HepG2 (cell line): ENCODE data around the gene RTP4. TPM values are rescaled to one million over a fixed set of nuclear protein-coding genes. Genes with fewer than 3 reads are reported as not detected.
A peak's percentile ranks its signal among the peaks of the same experiment; 100 is the strongest.

Experiments used
- ARNTL ChIP-seq: sonication (generic); formaldehyde crosslinking; IDR thresholded peaks from 2 replicates; pipeline ENCODE4 v1.4.0; 2020; ENCODE audit warnings: mild to moderate bottlenecking, missing genetic modification reagents
- CBFB ChIP-seq: sonication (generic); formaldehyde crosslinking; IDR thresholded peaks from 2 replicates; pipeline ENCODE4 v1.4.0; 2020; ENCODE audit warnings: missing genetic modification reagents
- EP300 ChIP-seq, 3 experiments: sonication (generic) in 1 of 3; formaldehyde crosslinking in 1 of 3; IDR thresholded peaks; 2 replicates each; pipeline versions ENCODE4 v1.5.1 to v1.6.1; 2011 to 2020; ENCODE audit warnings: low read depth in 2 of 3, low read length in 2 of 3, borderline replicate concordance in 1 of 3, improper control_type of control experiment in 1 of 3, mild to moderate bottlenecking in 1 of 3, missing genetic modification reagents in 1 of 3, moderate library complexity in 1 of 3
- NONO ChIP-seq, 2 experiments: fragments of 450-650 bp in 1 of 2; sonication (generic) in 1 of 2; formaldehyde crosslinking in 1 of 2; IDR thresholded peaks in 1 of 2; conservative IDR thresholded peaks in 1 of 2; 2 replicates each; pipeline versions ENCODE4 v1.6.1 to v1.8.0; 2017 to 2022; ENCODE audit warnings: mild to moderate bottlenecking in 1 of 2, missing genetic modification reagents in 1 of 2, moderate library complexity in 1 of 2
- RAD51 ChIP-seq: fragments of 450-650 bp; IDR thresholded peaks from 2 replicates; pipeline ENCODE4 v1.6.1; 2016; ENCODE audit warnings: borderline replicate concordance
- ZNF687 ChIP-seq: sonication (generic); formaldehyde crosslinking; IDR thresholded peaks from 2 replicates; pipeline ENCODE4 v1.5.1; 2020; ENCODE audit warnings: mild to moderate bottlenecking, missing genetic modification reagents, moderate library complexity
- polyA plus RNA-seq, 8 experiments: library from polyadenylated mRNA; depleted of rRNA in 3 of 8; stranded (reverse) in 7 of 8; unstranded in 1 of 8; fragments of >200 nt; fragmentation: Illumina TruSeq in 4 of 8; extraction: Trizol in 4 of 8; gene quantifications; 2 replicates each; pipeline versions ENCODE4 v1.2.1 to v1.2.3, GENCODE V29; 2011 to 2016; ENCODE audit warnings: low read depth in 4 of 8, missing spikeins in 1 of 8, mixed read lengths in 1 of 8; ENCODE audit not compliant: insufficient read depth in 1 of 8
- total RNA-seq, 5 experiments: library from RNA; depleted of rRNA; stranded (reverse); fragments of >200 nt; fragmentation: Illumina TruSeq; extraction: Trizol; gene quantifications; 2 replicates each; pipeline ENCODE4 v1.2.3, GENCODE V29; 2016; ENCODE audit warnings: low read depth in 1 of 5
- TF ChIP-seq, protein P1 (sequence below): sonication (generic); formaldehyde crosslinking; IDR thresholded peaks from 2 replicates; pipeline ENCODE4 v1.4.0; 2020; ENCODE audit warnings: missing genetic modification reagents, borderline replicate concordance
- TF ChIP-seq, protein P2 (sequence below): sonication (generic); formaldehyde crosslinking; IDR thresholded peaks from 2 replicates; pipeline ENCODE4 v1.8.0; 2022; ENCODE audit warnings: mild to moderate bottlenecking, missing genetic modification reagents, moderate library complexity

RTP4 gene
- total and polyA plus RNA-seq, 2 of the 13 experiments (the other 11 are each of a cell fraction or from before 2014, with no cell fraction given): 0.11 to 0.62 TPM

DNA sequence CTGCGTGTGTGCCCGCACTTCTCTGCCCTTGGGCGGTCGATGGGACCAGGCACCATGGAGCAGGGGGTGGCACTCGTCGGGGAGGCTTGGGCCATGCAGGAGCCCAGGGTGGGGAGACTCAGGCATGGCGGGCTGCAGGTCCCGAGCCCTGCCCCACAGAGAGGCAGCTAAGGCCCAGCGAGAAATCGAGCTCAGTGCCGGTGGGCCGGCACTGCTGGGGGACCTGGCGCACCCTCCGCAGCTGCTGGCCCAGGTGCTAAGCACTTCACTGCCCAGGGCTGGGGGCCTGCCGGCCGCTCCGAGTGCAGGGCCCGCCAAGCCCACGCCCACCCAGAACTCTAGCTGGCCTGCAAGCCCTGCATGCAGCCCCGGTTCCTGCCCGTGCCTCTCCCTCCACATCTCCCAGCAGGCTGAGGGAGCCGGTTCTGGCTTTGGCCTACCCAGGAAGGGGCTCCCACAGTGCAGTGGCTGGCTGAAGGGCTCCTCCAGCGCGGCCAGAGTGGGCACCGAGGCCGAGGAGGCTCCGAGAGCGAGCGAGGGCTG, 553 bp upstream of the RTP4 start (continued):
- TF ChIP-seq, protein P1, sequence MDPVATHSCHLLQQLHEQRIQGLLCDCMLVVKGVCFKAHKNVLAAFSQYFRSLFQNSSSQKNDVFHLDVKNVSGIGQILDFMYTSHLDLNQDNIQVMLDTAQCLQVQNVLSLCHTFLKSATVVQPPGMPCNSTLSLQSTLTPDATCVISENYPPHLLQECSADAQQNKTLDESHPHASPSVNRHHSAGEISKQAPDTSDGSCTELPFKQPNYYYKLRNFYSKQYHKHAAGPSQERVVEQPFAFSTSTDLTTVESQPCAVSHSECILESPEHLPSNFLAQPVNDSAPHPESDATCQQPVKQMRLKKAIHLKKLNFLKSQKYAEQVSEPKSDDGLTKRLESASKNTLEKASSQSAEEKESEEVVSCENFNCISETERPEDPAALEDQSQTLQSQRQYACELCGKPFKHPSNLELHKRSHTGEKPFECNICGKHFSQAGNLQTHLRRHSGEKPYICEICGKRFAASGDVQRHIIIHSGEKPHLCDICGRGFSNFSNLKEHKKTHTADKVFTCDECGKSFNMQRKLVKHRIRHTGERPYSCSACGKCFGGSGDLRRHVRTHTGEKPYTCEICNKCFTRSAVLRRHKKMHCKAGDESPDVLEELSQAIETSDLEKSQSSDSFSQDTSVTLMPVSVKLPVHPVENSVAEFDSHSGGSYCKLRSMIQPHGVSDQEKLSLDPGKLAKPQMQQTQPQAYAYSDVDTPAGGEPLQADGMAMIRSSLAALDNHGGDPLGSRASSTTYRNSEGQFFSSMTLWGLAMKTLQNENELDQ (CRISPR knock-in tag): no peak
- TF ChIP-seq ZNF687 (CRISPR knock-in tag) (peak; percentile 22; the same call in 1 of the 2 replicates), RAD51 (no peak), EP300 (IDR thresholded peaks at IDR 0.05; ENCODE audit: low read depth in 2 of 2, low read length in 2 of 2) (no peak), EP300 (CRISPR knock-in tag; IDR thresholded peaks at IDR 0.05; ENCODE audit: borderline replicate concordance) (no peak), ARNTL (no peak), CBFB (CRISPR knock-in tag) (no peak), NONO (IDR thresholded peaks at IDR 0.05) (no peak), NONO (CRISPR knock-in tag; conservative IDR thresholded peaks at IDR 0.05) (0 out of 2 replicates have a peak, but pooled peaks have one; percentile 27)
- TF ChIP-seq, protein P2, sequence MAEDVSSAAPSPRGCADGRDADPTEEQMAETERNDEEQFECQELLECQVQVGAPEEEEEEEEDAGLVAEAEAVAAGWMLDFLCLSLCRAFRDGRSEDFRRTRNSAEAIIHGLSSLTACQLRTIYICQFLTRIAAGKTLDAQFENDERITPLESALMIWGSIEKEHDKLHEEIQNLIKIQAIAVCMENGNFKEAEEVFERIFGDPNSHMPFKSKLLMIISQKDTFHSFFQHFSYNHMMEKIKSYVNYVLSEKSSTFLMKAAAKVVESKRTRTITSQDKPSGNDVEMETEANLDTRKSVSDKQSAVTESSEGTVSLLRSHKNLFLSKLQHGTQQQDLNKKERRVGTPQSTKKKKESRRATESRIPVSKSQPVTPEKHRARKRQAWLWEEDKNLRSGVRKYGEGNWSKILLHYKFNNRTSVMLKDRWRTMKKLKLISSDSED (CRISPR knock-in tag): no peak
